WI38 (cell line): Measurements from ENCODE around the gene PRPF40B.

Source experiments
- H3K4me3 ChIP-seq: 2 replicates; pipeline ENCODE4 v1.5.1; 2011; ENCODE audit warnings: low read depth, mild to moderate bottlenecking, control low read depth, low read length
- TF ChIP-seq, protein P1 (sequence below): IDR thresholded peaks from 2 replicates; pipeline ENCODE4 v1.5.1; 2012; ENCODE audit warnings: low read depth, mild to moderate bottlenecking, control low read depth, low read length

PRPF40B gene

DNA sequence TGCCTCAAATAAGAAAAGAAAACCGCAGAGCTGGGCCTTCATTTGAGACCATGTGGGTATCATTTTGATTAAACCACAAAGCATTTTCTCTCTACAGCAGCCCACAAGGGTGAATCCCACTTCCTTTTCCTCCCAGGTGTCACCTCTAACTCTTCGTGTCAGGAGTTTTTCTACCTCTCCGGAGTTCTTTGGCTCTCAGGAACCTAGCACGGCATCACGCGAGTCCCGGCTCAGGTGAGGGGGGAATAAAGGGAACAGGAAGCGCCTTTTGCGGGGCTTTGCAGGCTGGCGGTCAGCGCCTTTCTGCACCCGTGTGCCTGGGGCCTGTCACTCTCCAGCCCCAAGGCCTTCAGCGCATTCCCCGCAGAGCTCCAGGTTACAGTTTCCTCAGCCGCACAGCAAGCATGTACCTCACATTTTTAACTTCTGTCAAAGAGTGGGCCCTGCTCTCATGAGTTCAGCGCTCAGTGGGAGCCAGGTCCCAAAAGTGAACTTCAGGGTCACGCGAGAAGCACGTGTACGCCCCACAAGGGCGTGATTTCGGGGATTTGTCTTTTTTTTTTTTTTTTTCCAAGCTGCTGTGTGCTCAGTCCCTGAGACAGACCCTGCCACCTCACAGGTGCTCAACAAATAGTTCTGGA, 740 bp upstream of the PRPF40B start:
- peak overlapping the region; percentile 65 for H3K4me3 ChIP-seq

GRCh38 chr12:49624921-49625577, 1.7 kb downstream of the PRPF40B start:
- TF ChIP-seq, protein P1, sequence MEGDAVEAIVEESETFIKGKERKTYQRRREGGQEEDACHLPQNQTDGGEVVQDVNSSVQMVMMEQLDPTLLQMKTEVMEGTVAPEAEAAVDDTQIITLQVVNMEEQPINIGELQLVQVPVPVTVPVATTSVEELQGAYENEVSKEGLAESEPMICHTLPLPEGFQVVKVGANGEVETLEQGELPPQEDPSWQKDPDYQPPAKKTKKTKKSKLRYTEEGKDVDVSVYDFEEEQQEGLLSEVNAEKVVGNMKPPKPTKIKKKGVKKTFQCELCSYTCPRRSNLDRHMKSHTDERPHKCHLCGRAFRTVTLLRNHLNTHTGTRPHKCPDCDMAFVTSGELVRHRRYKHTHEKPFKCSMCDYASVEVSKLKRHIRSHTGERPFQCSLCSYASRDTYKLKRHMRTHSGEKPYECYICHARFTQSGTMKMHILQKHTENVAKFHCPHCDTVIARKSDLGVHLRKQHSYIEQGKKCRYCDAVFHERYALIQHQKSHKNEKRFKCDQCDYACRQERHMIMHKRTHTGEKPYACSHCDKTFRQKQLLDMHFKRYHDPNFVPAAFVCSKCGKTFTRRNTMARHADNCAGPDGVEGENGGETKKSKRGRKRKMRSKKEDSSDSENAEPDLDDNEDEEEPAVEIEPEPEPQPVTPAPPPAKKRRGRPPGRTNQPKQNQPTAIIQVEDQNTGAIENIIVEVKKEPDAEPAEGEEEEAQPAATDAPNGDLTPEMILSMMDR = no peak
- no peak overlapping the region for H3K4me3 ChIP-seq

More for the DNA sequence above, 740 bp upstream of the PRPF40B start:
- TF ChIP-seq, protein P1 = no peak

- TF ChIP-seq, protein P1 = no peak
- H3K4me3 ChIP-seq = no peak overlapping the region
These were observed 2.9 kb downstream of the PRPF40B start for GRCh38 chr12:49626169-49626835.

GRCh38 chr12:49626836-49627235, 3.5 kb downstream of the PRPF40B start:
- H3K4me3 ChIP-seq = no peak overlapping the region
- TF ChIP-seq, protein P1 = no peak

DNA sequence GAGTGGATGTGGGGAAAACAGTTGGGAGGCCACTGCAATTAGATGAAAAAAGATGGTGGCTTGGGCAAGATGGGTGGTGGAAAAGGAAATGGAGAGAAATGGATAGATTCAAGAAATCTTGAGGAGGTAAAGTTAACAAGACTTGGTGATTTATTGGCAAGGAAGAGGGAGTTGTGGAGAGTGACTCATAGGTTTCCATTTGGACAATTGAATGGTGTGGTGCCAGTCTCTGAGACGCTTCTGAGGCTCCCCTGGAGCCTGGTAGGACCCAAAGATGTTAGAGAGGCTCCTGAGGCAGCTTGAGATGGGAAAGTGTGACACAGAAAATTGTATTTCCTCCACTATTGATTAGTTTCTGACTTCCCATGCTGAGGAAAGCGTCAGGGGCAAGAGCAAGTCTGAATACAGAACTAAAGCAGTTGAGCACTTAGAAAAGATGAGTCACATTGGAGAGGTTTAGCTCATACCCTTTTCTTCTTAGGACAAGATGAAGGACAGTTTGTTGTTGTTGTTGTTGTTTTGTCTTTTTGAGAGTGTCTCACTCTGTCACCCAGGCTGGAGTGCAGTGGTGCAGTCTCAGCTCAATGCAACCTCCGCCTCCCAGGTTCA, 4.5 kb downstream of the PRPF40B start:
- TF ChIP-seq, protein P1 = no peak
- H3K4me3 ChIP-seq = no peak overlapping the region

DNA sequence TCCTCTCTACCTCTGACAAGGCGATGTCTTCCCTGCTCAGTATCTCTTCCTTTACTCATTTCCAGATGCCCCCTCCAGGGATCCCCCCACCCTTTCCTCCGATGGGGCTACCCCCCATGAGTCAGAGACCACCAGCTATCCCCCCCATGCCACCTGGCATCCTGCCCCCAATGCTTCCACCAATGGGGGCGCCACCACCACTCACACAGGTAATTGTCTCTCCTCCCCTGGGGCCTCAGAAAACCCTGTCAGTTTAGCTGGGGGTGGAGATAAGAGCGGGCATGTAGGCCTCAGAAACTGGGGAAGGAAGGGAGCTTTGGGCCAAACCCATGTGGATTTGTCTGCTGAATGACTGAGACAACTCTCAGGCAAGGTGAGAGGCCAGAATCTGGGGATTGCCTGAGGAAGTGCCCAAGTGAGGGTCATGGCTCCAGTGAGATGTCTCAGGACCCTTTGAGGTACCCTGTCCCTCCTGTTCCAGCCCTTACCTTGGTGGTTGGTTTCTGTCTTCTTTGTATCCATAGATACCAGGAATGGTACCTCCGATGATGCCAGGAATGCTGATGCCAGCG, 8.1 kb downstream of the PRPF40B start:
- TF ChIP-seq, protein P1 = no peak
- no peak overlapping the region for H3K4me3 ChIP-seq
